Astrocyte (in vitro differentiated cells and primary cell): Measurements from ENCODE around the gene FAHD2A. TPM values are rescaled to one million over a fixed set of nuclear protein-coding genes. Genes with fewer than 3 reads are reported as not detected.

Experiments
- DNase-seq: peaks from one replicate; pipeline ENCODE4 v3.0.0-alpha.2; 2010; ENCODE audit warnings: low read depth
- FAIRE-seq: peaks from 2 replicates; lab custom pipeline; 2011; peaks lifted over from hg19 to GRCh38; lab: Jason Lieb, UNC
- H2AFZ ChIP-seq: 2 replicates; pipeline ENCODE4 v1.6.0; 2012; ENCODE audit warnings: low read depth, low read length, inconsistent platforms
- H3K27ac ChIP-seq: 2 replicates; pipeline ENCODE4 v1.5.1; 2011; ENCODE audit warnings: low read depth, low read length, inconsistent platforms
- H3K27me3 ChIP-seq: 2 replicates; pipeline ENCODE4 v1.6.0; 2011; ENCODE audit warnings: low read length, inconsistent platforms; ENCODE audit not compliant: insufficient read depth
- H3K36me3 ChIP-seq: 2 replicates; pipeline ENCODE4 v1.5.1; 2011; ENCODE audit warnings: low read length, inconsistent platforms; ENCODE audit not compliant: insufficient read depth
- H3K4me1 ChIP-seq: 2 replicates; pipeline ENCODE4 v1.5.1; 2011; ENCODE audit warnings: low read length, inconsistent platforms; ENCODE audit not compliant: insufficient read depth
- H3K4me2 ChIP-seq: 2 replicates; pipeline ENCODE4 v1.6.0; 2012; ENCODE audit warnings: low read length, inconsistent platforms
- H3K4me3 ChIP-seq: 2 replicates; pipeline ENCODE4 v1.5.1; 2011; ENCODE audit warnings: low read depth, mild to moderate bottlenecking, low read length, inconsistent platforms; ENCODE audit not compliant: insufficient read depth
- H3K79me2 ChIP-seq: 2 replicates; pipeline ENCODE4 v1.6.0; 2012; ENCODE audit warnings: mild to moderate bottlenecking, low read length, inconsistent platforms; ENCODE audit not compliant: insufficient read depth
- H3K9ac ChIP-seq: 2 replicates; pipeline ENCODE4 v1.6.0; 2012; ENCODE audit warnings: mild to moderate bottlenecking, low read length, inconsistent platforms
- H3K9me3 ChIP-seq: 2 replicates; pipeline ENCODE4 v1.5.1; 2012; ENCODE audit warnings: low read depth, mild to moderate bottlenecking, low read length, inconsistent platforms; ENCODE audit not compliant: insufficient read depth
- H4K20me1 ChIP-seq: 2 replicates; pipeline ENCODE4 v1.6.0; 2012; ENCODE audit warnings: low read length, inconsistent platforms; ENCODE audit not compliant: insufficient read depth
- H3K27ac Mint-ChIP-seq: one replicate; pipeline ENCODE4 v1.8.0; 2021; ENCODE audit warnings: mild to moderate bottlenecking, mixed read lengths; ENCODE audit not compliant: unreplicated experiment
- H3K27me3 Mint-ChIP-seq: one replicate; pipeline ENCODE4 v1.8.0; 2021; ENCODE audit warnings: low read depth, mixed read lengths; ENCODE audit not compliant: unreplicated experiment
- H3K36me3 Mint-ChIP-seq: one replicate; pipeline ENCODE4 v1.8.0; 2021; ENCODE audit warnings: low read depth, mixed read lengths; ENCODE audit not compliant: unreplicated experiment
- H3K4me1 Mint-ChIP-seq: one replicate; pipeline ENCODE4 v1.8.0; 2021; ENCODE audit warnings: low read depth, mixed read lengths; ENCODE audit not compliant: unreplicated experiment
- H3K4me3 Mint-ChIP-seq: one replicate; pipeline ENCODE4 v1.8.0; 2021; ENCODE audit warnings: mild to moderate bottlenecking, moderate library complexity, mixed read lengths; ENCODE audit not compliant: unreplicated experiment
- H3K9me3 Mint-ChIP-seq: one replicate; pipeline ENCODE4 v1.8.0; 2021; ENCODE audit warnings: mild to moderate bottlenecking, mixed read lengths; ENCODE audit not compliant: unreplicated experiment
- EZH2 ChIP-seq: IDR thresholded peaks from 2 replicates; pipeline ENCODE4 v1.6.1; 2012; ENCODE audit warnings: mild to moderate bottlenecking, low read length, inconsistent platforms; ENCODE audit not compliant: insufficient read depth
- total RNA-seq: library from RNA; stranded (reverse); gene quantifications from 2 replicates; pipeline ENCODE4 v1.2.1, GENCODE V29; 2021
- TF ChIP-seq, protein P1 (sequence below): IDR thresholded peaks from 2 replicates; pipeline ENCODE4 v1.5.1; 2011; ENCODE audit warnings: low read depth, mild to moderate bottlenecking, inconsistent platforms, low read length, moderate library complexity; ENCODE audit not compliant: insufficient read depth

The FAHD2A gene
- total RNA-seq, 1 donor from 2014 or later, result 21.9 TPM

- Histone ChIP-seq H4K20me1 (no peaks in the 10 kb centered on the region), H3K36me3 (no peaks in the 10 kb centered on the region), H3K4me2 (no peak overlapping the region), H3K4me1 (no peaks in the 10 kb centered on the region), H3K27ac (no peak overlapping the region), H3K9me3 (no peaks in the 10 kb centered on the region), H3K27me3 (no peaks in the 10 kb centered on the region), H3K4me3 (no peak overlapping the region), H3K79me2 (no peaks in the 10 kb centered on the region), H3K9ac (no peak overlapping the region), H2AFZ (no peak overlapping the region)
- H3K36me3 Mint-ChIP-seq, result no peaks in the 10 kb centered on the region
- H3K27me3 Mint-ChIP-seq, result peaks cover 42% of the 10 kb centered on the region
- DNase-seq (no peak), FAIRE-seq (no peak)
- H3K27ac Mint-ChIP-seq, result no peak overlapping the region
- no peaks in the 10 kb centered on the region for H3K4me1 Mint-ChIP-seq
- no peak for TF ChIP-seq EZH2
- TF ChIP-seq, protein P1, sequence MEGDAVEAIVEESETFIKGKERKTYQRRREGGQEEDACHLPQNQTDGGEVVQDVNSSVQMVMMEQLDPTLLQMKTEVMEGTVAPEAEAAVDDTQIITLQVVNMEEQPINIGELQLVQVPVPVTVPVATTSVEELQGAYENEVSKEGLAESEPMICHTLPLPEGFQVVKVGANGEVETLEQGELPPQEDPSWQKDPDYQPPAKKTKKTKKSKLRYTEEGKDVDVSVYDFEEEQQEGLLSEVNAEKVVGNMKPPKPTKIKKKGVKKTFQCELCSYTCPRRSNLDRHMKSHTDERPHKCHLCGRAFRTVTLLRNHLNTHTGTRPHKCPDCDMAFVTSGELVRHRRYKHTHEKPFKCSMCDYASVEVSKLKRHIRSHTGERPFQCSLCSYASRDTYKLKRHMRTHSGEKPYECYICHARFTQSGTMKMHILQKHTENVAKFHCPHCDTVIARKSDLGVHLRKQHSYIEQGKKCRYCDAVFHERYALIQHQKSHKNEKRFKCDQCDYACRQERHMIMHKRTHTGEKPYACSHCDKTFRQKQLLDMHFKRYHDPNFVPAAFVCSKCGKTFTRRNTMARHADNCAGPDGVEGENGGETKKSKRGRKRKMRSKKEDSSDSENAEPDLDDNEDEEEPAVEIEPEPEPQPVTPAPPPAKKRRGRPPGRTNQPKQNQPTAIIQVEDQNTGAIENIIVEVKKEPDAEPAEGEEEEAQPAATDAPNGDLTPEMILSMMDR, result no peak
- peaks cover 3% of the 10 kb centered on the region for H3K9me3 Mint-ChIP-seq
- no peak overlapping the region for H3K4me3 Mint-ChIP-seq
Measured at GRCh38 chr2:95384854-95385569, 17.5 kb upstream of the FAHD2A start.

DNA sequence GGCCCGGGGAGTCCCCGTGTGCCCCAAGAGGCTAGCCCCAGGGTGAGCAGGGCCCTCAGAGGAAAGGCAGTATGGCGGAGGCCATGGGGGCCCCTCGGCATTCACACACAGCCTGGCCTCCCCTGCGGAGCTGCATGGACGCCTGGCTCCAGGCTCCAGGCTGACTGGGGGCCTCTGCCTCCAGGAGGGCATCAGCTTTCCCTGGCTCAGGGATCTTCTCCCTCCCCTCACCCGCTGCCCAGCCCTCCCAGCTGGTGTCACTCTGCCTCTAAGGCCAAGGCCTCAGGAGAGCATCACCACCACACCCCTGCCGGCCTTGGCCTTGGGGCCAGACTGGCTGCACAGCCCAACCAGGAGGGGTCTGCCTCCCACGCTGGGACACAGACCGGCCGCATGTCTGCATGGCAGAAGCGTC is 16.9 kb upstream of the FAHD2A start:
- no peak for TF ChIP-seq EZH2
- H3K36me3 ChIP-seq, result no peaks in the 10 kb centered on the region
- no peak for DNase-seq
- Mint-ChIP-seq H3K27ac (no peak overlapping the region), H3K36me3 (no peaks in the 10 kb centered on the region), H3K4me3 (no peak overlapping the region), H3K9me3 (peaks cover 3% of the 10 kb centered on the region), H3K4me1 (no peaks in the 10 kb centered on the region), H3K27me3 (peaks cover 39% of the 10 kb centered on the region)
- FAIRE-seq, result no peak
- no peak overlapping the region for H3K4me3 ChIP-seq
- H3K4me2 ChIP-seq, result no peak overlapping the region
- no peaks in the 10 kb centered on the region for H3K9me3 ChIP-seq
- no peaks in the 10 kb centered on the region for H3K79me2 ChIP-seq
- H4K20me1 ChIP-seq, result no peaks in the 10 kb centered on the region
- H3K27ac ChIP-seq, result no peak overlapping the region
- H3K9ac ChIP-seq, result no peak overlapping the region
- H2AFZ ChIP-seq, result no peak overlapping the region
- no peaks in the 10 kb centered on the region for H3K4me1 ChIP-seq
- H3K27me3 ChIP-seq, result no peaks in the 10 kb centered on the region

GRCh38 chr2:95386031-95386430 is 16.5 kb upstream of the FAHD2A start:
- Histone ChIP-seq H3K36me3 (no peaks in the 10 kb centered on the region), H3K4me3 (no peak overlapping the region), H2AFZ (no peak overlapping the region), H3K79me2 (no peaks in the 10 kb centered on the region), H3K4me1 (no peaks in the 10 kb centered on the region), H3K9me3 (no peaks in the 10 kb centered on the region), H3K9ac (no peak overlapping the region), H3K4me2 (no peak overlapping the region), H3K27me3 (no peaks in the 10 kb centered on the region), H4K20me1 (no peaks in the 10 kb centered on the region), H3K27ac (no peak overlapping the region)
- no peaks in the 10 kb centered on the region for H3K4me1 Mint-ChIP-seq
- H3K27ac Mint-ChIP-seq, result no peak overlapping the region
- H3K36me3 Mint-ChIP-seq, result no peaks in the 10 kb centered on the region
- FAIRE-seq (no peak), DNase-seq (no peak)
- H3K9me3 Mint-ChIP-seq, result peaks cover 3% of the 10 kb centered on the region
- H3K27me3 Mint-ChIP-seq, result peaks cover 37% of the 10 kb centered on the region
- H3K4me3 Mint-ChIP-seq, result no peak overlapping the region
- TF ChIP-seq, protein P1, result no peak
- no peak for TF ChIP-seq EZH2
